GM21717 (cell line): ENCODE data around the gene ACP4.

Experiments
- ATAC-seq: cut with Tn5 transposase; IDR thresholded peaks from one replicate; pipeline ENCODE4 v1.9.1; 2021; ENCODE audit warnings: mild to moderate bottlenecking, moderate library complexity; ENCODE audit not compliant: unreplicated experiment

Gene ACP4

GRCh38 chr19:50839712-50840655, 49.8 kb downstream of the ACP4 start:
- no peak for ATAC-seq

DNA sequence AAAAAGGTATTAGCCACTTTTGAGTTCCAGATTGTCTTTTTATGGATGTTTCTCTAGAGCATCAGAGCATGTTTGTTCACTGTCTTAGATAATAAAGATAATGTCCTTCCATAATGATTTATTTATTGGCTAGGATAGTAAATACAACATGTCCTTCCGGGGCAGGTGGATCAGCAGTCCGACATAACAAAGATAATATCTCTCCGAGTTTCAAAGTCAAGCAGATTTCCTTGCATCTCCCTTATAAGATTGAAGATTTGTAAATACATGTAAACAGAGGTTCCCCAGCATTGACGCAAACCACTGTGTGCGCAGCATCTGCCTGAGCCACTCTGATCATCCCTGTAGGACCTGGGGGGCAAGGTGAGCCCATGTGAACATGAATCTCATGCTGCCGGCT, 51.9 kb downstream of the ACP4 start:
- no peak for ATAC-seq

DNA sequence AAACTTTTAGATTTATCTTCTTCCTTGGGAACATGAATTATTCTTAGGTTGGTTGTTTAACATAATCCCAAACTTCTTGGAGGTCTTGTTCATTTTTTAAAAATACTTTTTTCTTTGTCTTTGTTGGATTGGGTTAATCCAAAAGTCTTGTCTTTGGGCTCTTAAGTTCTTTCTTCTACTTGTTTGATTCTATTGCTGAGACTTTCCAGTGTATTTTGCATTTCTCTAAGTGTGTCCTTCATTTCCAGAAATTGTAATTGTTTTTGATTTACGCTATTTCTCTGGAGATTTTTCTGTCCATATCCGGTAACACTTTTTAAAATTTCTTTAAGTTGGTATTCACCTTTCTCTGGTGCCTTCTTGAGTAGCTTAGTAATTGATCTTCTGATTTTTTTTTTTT, 53.0 kb downstream of the ACP4 start:
- no peak for ATAC-seq

- ATAC-seq = no peak
These were observed 53.5 kb downstream of the ACP4 start for GRCh38 chr19:50843701-50844221.

- ATAC-seq = no peak
These were observed 54.2 kb downstream of the ACP4 start for GRCh38 chr19:50844296-50844935.
